ENCODE measurements around the gene PIAS4. TPM values are rescaled to one million over a fixed set of nuclear protein-coding genes. Genes with fewer than 3 reads are reported as not detected.

Gene PIAS4
- total RNA-seq, 2 donors from 2014 or later: 39.4 to 58.6 TPM

DNA sequence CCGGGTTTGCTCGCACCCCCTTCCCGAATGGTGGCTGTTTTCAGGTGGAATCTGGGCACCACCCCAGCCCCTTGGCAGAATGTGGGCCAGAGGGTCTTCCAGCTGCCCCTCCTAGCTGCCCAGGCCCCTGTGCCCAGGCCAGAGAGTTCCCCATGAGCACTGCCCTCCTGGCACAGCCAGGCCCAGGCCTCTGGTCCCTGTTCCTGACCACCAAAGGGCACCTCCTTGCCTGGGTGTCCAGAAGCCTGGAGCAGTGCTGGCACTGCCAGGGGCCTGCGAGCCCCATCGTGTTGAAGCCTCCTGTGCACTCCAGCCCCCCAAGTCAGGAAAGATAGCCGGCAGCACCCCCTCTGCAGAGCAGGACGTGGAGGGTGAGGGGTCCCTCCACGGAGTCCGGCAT, 23.4 kb downstream of the PIAS4 start:
- H3K9me3 Mint-ChIP-seq: no peaks in the 10 kb centered on the region
- ATAC-seq (no peak), DNase-seq (ENCODE audit: low spot score) (no peak)
- H3K27me3 Mint-ChIP-seq: no peaks in the 10 kb centered on the region
- H3K27ac Mint-ChIP-seq: no peak overlapping the region
- H3K36me3 Mint-ChIP-seq: no peaks in the 10 kb centered on the region
- no peaks in the 10 kb centered on the region for H3K4me1 Mint-ChIP-seq (ENCODE audit: low read depth in 2 of 2)
- H3K4me3 Mint-ChIP-seq: no peak overlapping the region

DNA sequence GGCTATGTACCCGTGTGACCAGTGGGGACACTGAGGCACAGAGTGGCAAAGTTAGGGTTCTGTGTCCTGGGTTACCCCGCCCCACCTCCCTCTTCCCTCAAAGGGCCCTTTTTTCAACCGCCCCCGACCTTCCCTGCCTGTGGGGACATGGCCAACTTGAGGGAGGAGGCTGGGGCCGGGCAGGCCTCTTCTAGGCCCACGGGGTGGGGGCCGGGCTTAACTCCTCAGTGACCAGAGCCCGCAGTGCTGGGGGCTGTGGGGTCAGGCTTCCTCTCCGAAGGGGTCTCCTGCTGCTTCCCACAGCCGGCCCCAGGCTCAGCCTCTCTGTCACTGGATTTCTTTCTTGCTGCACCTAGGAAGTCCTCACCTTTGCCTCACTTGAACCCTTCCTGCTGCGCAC, 23.9 kb downstream of the PIAS4 start:
- no peak overlapping the region for H3K27ac Mint-ChIP-seq
- no peaks in the 10 kb centered on the region for H3K4me1 Mint-ChIP-seq (ENCODE audit: low read depth in 2 of 2)
- no peaks in the 10 kb centered on the region for H3K27me3 Mint-ChIP-seq
- no peaks in the 10 kb centered on the region for H3K9me3 Mint-ChIP-seq
- ATAC-seq (no peak), DNase-seq (ENCODE audit: low spot score) (no peak)
- no peak overlapping the region for H3K4me3 Mint-ChIP-seq
- no peaks in the 10 kb centered on the region for H3K36me3 Mint-ChIP-seq

DNA sequence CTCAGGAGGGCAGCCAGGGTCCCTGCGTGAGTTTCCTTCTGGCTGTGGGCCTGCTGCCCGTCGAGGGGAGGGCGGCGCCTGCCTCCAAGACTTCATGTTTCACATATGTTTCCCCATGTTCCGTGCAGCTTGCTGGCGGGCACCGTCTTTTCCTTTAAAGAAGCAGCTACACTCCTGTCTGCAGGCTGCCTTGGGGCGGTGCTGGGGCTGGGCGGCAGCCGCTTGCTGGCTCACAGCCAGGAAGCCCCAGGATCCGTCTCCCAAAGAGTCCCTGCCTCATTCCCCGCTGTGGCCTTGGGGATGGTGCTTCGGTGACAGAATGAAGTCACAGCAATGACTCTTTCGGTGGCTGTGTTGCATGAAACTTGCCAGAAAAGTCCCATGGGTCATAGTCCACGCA, 24.9 kb downstream of the PIAS4 start:
- H3K27ac Mint-ChIP-seq: no peak overlapping the region
- H3K4me1 Mint-ChIP-seq (ENCODE audit: low read depth in 2 of 2): no peaks in the 10 kb centered on the region
- H3K4me3 Mint-ChIP-seq: no peak overlapping the region
- DNase-seq (ENCODE audit: low spot score) (no peak), ATAC-seq (no peak)
- no peaks in the 10 kb centered on the region for H3K36me3 Mint-ChIP-seq
- H3K9me3 Mint-ChIP-seq: no peaks in the 10 kb centered on the region
- no peaks in the 10 kb centered on the region for H3K27me3 Mint-ChIP-seq

DNA sequence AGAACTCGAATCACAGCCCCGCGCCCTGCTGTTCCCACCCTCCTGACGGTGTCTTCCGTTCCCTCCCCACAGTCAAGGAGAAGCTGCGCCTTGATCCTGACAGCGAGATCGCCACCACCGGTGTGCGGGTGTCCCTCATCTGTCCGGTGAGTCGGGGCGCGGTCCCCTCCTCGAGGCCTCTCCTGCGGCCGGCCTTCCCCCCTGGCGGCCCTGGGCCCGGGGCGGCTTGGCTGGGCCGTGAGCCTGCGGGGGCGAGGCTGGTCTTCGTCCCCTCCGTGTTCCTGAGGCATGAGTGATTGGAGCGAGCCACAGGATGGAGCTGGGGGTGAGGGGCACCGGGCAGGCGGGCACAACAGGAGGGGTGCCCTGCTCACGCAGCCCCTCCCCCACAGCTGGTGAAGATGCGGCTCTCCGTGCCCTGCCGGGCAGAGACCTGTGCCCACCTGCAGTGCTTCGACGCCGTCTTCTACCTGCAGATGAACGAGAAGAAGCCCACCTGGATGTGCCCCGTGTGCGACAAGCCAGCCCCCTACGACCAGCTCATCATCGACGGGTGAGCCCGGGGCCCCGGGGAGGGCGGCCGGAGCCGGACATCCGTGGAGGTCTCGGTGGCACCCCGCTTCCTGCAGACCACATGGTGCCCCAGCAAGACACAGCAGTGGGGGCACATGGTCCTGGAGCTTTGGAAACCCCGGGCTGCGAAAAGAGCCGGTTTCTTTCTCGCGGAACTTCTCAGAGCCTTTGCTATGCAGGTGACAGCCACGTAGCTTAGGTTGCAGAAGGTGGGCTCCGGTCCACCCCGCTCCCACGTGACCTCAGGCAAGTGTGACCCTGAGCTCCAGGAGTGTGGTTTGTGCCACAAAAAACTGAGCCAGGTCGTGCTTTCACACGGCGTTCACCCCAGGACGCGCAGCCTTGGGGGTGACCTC, 25.8 kb downstream of the PIAS4 start:
- Mint-ChIP-seq H3K4me3 (no peak overlapping the region), H3K9me3 (no peaks in the 10 kb centered on the region), H3K4me1 (ENCODE audit: low read depth in 2 of 2) (no peaks in the 10 kb centered on the region), H3K36me3 (no peaks in the 10 kb centered on the region), H3K27ac (no peak overlapping the region), H3K27me3 (no peaks in the 10 kb centered on the region)
- ATAC-seq (no peak), DNase-seq (ENCODE audit: low spot score) (no peak)

DNA sequence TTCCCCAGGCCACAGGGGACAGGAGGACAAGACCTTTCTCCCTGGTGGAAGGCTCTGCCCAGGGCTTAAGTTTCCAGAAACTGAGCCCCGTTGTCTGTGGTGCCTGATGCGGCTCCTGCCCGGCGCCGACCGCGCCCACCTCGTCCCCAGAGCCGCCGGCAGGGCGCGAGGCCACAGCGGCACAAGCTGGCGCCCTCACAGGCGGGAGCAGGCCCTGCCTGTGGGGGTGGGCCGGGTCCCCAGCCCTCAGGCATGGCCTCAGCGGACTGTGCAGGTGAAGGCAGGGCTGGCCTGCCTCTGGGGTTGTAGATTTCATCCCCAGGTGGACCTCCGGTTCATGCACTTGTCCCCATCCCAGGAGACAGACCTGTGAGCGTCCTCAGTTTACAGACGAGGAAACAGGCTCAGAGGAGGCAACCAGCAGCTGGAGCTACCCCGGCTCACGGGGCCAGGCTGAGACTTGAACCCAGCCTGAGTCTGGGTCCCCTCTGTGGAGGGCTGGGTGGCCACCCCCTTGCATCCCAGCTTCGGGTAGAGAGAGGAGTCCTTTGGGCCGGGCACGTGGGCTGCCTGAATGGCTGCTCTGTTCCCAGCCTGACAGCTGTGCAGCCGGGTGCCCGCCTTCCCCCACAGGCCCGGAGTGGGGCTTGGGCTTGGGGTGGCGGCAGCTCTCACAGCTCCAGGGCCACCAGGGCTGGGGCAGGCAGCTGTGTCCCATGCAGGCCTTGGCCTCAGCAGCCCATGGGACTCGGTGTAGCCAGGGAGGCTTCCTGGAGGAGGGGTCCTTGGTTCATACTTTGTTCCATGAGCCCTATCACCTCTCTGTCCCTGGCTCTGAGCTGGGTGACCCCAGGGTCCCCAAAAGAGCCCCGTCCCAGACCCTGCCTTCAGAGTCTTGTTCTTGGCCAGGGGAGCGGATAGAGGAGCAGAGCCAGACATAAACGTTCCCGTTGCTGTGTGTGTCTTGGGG, 26.8 kb downstream of the PIAS4 start:
- Mint-ChIP-seq H3K27ac (no peak overlapping the region), H3K4me1 (ENCODE audit: low read depth in 2 of 2) (no peaks in the 10 kb centered on the region), H3K36me3 (no peaks in the 10 kb centered on the region), H3K4me3 (no peak overlapping the region), H3K27me3 (no peaks in the 10 kb centered on the region), H3K9me3 (no peaks in the 10 kb centered on the region)
- ATAC-seq (no peak), DNase-seq (ENCODE audit: low spot score) (no peak)

DNA sequence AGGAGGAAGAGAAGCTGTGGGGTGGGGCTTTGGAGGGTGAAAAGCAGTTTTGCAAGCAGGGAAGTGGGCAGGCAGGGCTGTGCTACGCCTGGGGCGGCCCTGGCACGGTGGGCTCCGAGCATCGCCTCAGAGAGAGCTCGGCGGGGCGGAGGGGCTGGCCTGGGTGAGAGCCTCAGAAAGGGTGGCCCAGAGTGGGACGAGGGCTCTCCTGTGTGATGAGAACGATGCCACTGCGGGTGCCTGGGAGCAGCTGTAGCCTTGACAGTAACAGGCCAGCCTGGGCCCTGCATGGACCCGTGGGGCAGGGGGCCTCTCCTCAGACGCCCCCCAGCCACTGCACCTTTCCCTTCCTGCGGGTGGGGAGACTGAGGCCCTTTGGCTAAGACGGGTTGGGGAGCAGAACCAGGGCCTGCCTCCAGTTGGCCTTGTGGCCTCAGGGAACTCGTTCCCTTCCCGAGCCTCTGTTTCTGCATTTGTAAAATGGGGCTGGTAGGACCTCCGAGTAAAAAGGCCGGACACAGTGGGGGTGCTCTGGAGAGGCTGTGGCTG, 27.6 kb downstream of the PIAS4 start:
- H3K4me3 Mint-ChIP-seq: no peak overlapping the region
- peaks cover 0 to 2% of the 10 kb centered on the region in 2 donors for H3K4me1 Mint-ChIP-seq (ENCODE audit: low read depth in 2 of 2)
- peak in 1 of 2 donors; percentile 30 for ATAC-seq
- no peaks in the 10 kb centered on the region for H3K36me3 Mint-ChIP-seq
- no peak overlapping the region for H3K27ac Mint-ChIP-seq
- H3K27me3 Mint-ChIP-seq: no peaks in the 10 kb centered on the region
- no peaks in the 10 kb centered on the region for H3K9me3 Mint-ChIP-seq
- no peak for DNase-seq (ENCODE audit: low spot score)

DNA sequence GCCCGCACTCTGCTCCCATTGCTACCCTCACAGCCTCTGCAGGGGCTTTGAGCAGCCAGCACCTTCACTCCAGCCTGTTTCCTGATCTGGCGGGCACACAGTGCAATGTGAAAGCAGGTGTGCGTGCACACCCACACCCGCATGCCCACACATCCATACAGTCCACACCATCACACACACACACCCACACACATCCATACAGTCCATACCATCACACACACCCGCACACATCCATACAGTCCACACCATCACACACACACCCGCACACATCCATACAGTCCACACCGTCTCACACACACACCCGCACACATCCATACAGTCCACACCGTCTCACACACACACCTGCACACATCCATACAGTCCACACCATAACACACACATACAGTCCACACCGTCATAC, 28.0 kb downstream of the PIAS4 start:
- Mint-ChIP-seq H3K27me3 (no peaks in the 10 kb centered on the region), H3K9me3 (no peaks in the 10 kb centered on the region), H3K4me1 (ENCODE audit: low read depth in 2 of 2) (peaks cover 0 to 6% of the 10 kb centered on the region in 2 donors), H3K36me3 (no peaks in the 10 kb centered on the region), H3K27ac (no peak overlapping the region), H3K4me3 (no peak overlapping the region)
- DNase-seq (ENCODE audit: low spot score) (no peak), ATAC-seq (peak in 1 of 2 donors; percentile 11)

DNA sequence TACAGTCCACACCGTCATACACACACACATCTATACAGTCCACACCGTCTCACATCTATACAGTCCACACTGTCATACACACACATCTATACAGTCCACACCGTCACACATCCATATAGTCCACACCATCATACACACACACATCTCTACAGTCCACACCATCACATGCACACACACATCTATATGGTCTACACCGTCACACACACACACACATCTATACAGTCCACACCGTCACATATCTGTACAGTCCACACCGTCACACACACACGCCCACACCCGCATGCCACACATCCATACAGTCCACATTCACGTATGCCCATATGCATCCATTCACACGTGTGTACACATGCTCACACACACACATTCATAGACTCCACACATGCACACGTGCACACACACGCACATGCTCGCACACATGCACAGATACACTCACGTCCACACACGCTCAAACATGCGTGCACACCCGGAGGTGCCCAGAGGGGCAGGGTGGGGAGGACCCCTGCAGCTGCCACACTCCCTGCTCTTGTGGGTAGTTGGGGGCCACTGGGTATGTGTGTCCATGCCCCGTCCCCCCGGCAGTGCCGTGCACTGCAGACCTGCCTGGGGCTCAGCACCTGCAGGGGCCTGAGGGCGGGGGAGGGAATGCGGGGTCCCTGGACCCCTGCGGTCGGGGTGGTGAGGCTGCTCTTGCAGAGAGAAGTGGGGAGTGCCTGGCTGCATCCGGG, 29.2 kb downstream of the PIAS4 start:
- DNase-seq (ENCODE audit: low spot score) (no peak), ATAC-seq (no peak)
- Mint-ChIP-seq H3K27me3 (no peaks in the 10 kb centered on the region), H3K9me3 (no peaks in the 10 kb centered on the region), H3K36me3 (no peaks in the 10 kb centered on the region), H3K27ac (no peak overlapping the region), H3K4me3 (no peak overlapping the region), H3K4me1 (ENCODE audit: low read depth in 2 of 2) (peaks cover 0 to 6% of the 10 kb centered on the region in 2 donors)

DNA sequence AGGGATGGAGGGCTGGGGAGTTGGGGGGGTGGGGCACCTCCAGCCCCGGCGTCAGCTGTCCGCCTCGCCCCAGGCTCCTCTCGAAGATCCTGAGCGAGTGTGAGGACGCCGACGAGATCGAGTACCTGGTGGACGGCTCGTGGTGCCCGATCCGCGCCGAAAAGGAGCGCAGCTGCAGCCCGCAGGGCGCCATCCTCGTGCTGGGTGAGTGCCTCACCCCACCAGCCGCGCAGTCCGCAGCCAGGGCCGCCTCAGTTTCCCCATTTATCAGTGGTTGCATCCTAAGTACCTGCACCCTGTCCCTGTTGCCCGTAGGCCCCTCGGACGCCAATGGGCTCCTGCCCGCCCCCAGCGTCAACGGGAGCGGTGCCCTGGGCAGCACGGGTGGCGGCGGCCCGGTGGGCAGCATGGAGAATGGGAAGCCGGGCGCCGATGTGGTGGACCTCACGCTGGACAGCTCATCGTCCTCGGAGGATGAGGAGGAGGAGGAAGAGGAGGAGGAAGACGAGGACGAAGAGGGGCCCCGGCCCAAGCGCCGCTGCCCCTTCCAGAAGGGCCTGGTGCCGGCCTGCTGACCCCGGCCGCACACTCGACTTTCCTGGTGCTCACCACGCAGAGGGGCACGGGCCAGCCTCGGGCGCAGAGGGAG, 29.9 kb downstream of the PIAS4 start:
- Mint-ChIP-seq H3K4me3 (no peak overlapping the region), H3K27ac (no peak overlapping the region), H3K4me1 (ENCODE audit: low read depth in 2 of 2) (peaks cover 0 to 6% of the 10 kb centered on the region in 2 donors), H3K36me3 (no peaks in the 10 kb centered on the region), H3K27me3 (no peaks in the 10 kb centered on the region), H3K9me3 (no peaks in the 10 kb centered on the region)
- no peak for DNase-seq (ENCODE audit: low spot score)
- ATAC-seq: no peak

DNA sequence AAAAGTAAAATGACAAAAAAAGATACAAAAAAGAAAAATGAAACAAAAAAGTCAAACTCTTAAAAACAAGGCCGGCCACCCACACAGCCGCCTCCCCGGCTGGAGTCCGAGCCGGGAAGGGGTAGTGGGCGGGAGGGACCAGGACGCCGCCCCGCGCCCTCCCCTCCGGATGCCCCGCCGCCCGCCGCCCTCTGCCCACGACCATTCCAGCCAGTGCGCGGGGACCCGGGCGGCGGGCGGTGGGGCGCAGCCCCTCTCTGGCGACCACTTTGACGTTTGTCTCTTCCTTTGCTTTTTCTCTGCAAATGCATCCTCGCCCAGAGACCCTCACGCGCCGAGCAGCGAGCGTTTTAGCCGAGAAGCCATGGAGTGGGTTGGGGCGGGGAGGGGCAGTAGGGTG, 30.5 kb downstream of the PIAS4 start:
- Mint-ChIP-seq H3K4me3 (no peak overlapping the region), H3K27ac (no peak overlapping the region), H3K4me1 (ENCODE audit: low read depth in 2 of 2) (peaks cover 0 to 6% of the 10 kb centered on the region in 2 donors), H3K36me3 (no peaks in the 10 kb centered on the region), H3K27me3 (no peaks in the 10 kb centered on the region), H3K9me3 (no peaks in the 10 kb centered on the region)
- DNase-seq (ENCODE audit: low spot score): no peak
- ATAC-seq: no peak

DNA sequence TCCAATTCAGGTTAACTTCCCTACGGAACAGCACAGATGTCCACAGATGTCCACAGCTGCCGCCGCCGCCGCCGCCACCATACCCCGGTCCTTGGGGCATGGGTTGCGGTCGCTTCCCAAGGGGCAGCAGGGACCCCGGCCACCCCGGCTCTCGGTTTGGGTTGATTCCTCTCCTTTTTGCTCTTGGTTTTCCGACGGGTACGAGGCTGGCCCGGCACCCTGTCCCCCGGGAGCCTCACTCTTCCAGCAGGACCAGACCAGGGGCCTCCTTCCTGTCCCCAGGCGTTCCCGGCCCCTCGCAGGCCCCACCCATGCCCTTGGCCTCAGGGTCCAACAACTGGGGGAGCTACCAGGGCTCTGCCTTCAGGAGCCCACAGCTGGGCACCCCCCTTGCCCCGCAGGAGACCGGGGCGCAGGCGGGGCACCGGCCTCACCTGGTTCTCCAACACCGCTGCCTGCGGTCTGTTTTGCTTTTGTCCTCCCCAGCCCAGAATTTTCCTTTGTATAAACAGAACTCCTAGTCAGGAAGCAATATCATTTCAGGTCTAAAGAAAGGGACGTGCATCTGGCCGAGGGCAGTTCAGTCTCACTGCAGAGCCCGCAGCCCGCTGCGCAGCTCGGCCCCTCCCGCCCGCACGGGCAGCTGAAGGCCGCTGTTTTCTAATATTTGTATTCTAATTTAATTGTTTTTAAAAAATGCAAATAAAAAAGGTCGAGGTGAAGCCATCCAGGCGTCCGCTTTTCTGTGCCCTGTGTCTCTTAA, 31.3 kb downstream of the PIAS4 start:
- H3K4me3 Mint-ChIP-seq: no peak overlapping the region
- H3K27me3 Mint-ChIP-seq: no peaks in the 10 kb centered on the region
- H3K27ac Mint-ChIP-seq: no peak overlapping the region
- ATAC-seq (no peak), DNase-seq (ENCODE audit: low spot score) (no peak)
- H3K36me3 Mint-ChIP-seq: no peaks in the 10 kb centered on the region
- no peaks in the 10 kb centered on the region for H3K9me3 Mint-ChIP-seq
- H3K4me1 Mint-ChIP-seq (ENCODE audit: low read depth in 2 of 2): peaks cover 0 to 6% of the 10 kb centered on the region in 2 donors

DNA sequence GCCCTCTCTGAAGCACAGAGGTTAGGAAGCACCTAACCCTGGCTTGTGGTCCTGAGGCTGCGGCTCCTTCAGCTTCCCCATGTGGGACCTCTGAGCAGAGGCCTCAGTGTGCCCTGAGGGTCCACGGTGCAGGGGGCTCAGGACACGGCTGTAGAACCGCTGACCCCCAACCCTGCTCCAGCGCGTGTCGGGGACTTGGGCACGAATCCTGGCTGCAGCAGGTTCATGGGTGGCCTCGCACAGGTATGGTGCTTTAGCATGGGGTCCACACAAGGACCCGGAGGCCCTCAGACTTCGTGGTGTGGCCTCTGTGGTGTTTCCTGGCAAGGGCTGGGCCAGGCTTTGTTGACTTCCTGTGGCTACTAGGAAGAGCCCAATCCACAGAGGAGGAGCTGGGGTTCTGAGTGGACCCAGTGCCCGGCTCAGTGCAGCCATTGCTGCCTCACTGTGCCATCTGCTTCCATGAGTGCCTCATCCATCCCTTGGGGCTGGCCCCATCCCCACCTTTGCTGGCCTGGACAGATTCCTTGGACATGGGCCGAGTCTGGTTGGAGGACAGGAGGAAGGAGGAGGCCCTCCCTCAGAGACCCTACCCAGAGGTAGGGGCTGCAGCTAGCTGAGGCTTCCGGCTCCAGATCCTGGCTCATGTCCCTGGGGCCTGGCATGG, 34.7 kb downstream of the PIAS4 start:
- Mint-ChIP-seq H3K27me3 (no peaks in the 10 kb centered on the region), H3K27ac (no peak overlapping the region), H3K4me3 (no peak overlapping the region), H3K9me3 (no peaks in the 10 kb centered on the region), H3K4me1 (ENCODE audit: low read depth in 2 of 2) (peaks cover 3 to 6% of the 10 kb centered on the region in 2 donors), H3K36me3 (no peaks in the 10 kb centered on the region)
- ATAC-seq (peak in 1 of 2 donors; percentile 8), DNase-seq (ENCODE audit: low spot score) (no peak)

All from natural killer cell treated with Interleukin-12 subunit alpha and Interleukin-12 subunit beta and Interleukin-15 and Interleukin-18, amount 100 ng/mL, for 72 hours (primary cell).